ENCODE measurements around the gene PGBD4. TPM values are rescaled to one million over a fixed set of nuclear protein-coding genes. Genes with fewer than 3 reads are reported as not detected.

Gene PGBD4
- total and polyA plus RNA-seq, 12 donors = 0.30 to 3.0 (median 1.4) TPM

- H3K27ac ChIP-seq = no peak overlapping the region
- H3K27me3 ChIP-seq = peaks cover 5% of the 10 kb centered on the region
- peak in 2 of 7 donors; percentile 10 to 11 for DNase-seq
- no peaks in the 10 kb centered on the region for H3K4me1 ChIP-seq (replicated peaks in 1 of 2)
- no peaks in the 10 kb centered on the region for H3K9me3 ChIP-seq (replicated peaks in 1 of 3)
- no peaks in the 10 kb centered on the region for H3K36me3 ChIP-seq (replicated peaks in 1 of 2)
- WGBS, 4 donors = 49 to 62% (median 58%) methylated on average over 5 of the region's 5 CpGs
- no peak overlapping the region for H3K4me3 ChIP-seq
- TF ChIP-seq POLR2A (IDR thresholded peaks at IDR 0.05) (no peak), CTCF (IDR thresholded peaks at IDR 0.05) (peak; percentile 44 to 59 (median 54))
- intact Hi-C loops (cut with DNase I) = loop anchor here (5.0 to 10.0 kb wide), 2 partner anchors 102 to 105 kb away; partner anchors contain the start of gene KATNBL1 (in 2 of the 2)
Observed at GRCh38 chr15:34109797-34110663, 8.1 kb downstream of the PGBD4 start.

- no peaks in the 10 kb centered on the region for H3K9me3 ChIP-seq (replicated peaks in 1 of 3)
- H3K4me3 ChIP-seq = no peak overlapping the region
- TF ChIP-seq POLR2A (IDR thresholded peaks at IDR 0.05) (no peak), CTCF (IDR thresholded peaks at IDR 0.05) (no peak)
- WGBS, 4 donors = 65 to 68% (median 67%) methylated on average over 6 of the region's 6 CpGs
- H3K27me3 ChIP-seq = peaks cover 5% of the 10 kb centered on the region
- DNase-seq = no peak
- no peak overlapping the region for H3K27ac ChIP-seq
- H3K4me1 ChIP-seq (replicated peaks in 1 of 2) = no peaks in the 10 kb centered on the region
- intact Hi-C loops (cut with DNase I) = loop anchor here in 1 of 2 donors (5.0 kb wide), 1 partner anchor 101 kb away; the partner anchor contains the start of gene KATNBL1
- H3K36me3 ChIP-seq (replicated peaks in 1 of 2) = no peaks in the 10 kb centered on the region
Observed at GRCh38 chr15:34111488-34111887, 9.6 kb downstream of the PGBD4 start.

- H3K4me3 ChIP-seq = no peak overlapping the region
- WGBS, 4 donors = 45 to 50% (median 49%) methylated on average over 2 of the region's 2 CpGs
- H3K9me3 ChIP-seq (replicated peaks in 1 of 3) = no peaks in the 10 kb centered on the region
- H3K4me1 ChIP-seq (replicated peaks in 1 of 2) = no peaks in the 10 kb centered on the region
- intact Hi-C loops (cut with DNase I) = loop anchor here in 1 of 2 donors (5.0 kb wide), 1 partner anchor 98 kb away; the partner anchor contains the start of gene KATNBL1
- TF ChIP-seq CTCF (IDR thresholded peaks at IDR 0.05) = no peak
- TF ChIP-seq POLR2A (IDR thresholded peaks at IDR 0.05) = no peak
- peaks cover 5% of the 10 kb centered on the region for H3K27me3 ChIP-seq
- no peak for DNase-seq
- H3K36me3 ChIP-seq (replicated peaks in 1 of 2) = no peaks in the 10 kb centered on the region
- H3K27ac ChIP-seq = no peak overlapping the region
Observed at GRCh38 chr15:34114215-34114614, 12.3 kb downstream of the PGBD4 start.

GRCh38 chr15:34114739-34115138, 12.9 kb downstream of the PGBD4 start:
- no peak for DNase-seq
- H3K27ac ChIP-seq = no peak overlapping the region
- H3K9me3 ChIP-seq (replicated peaks in 1 of 3) = no peaks in the 10 kb centered on the region
- H3K36me3 ChIP-seq (replicated peaks in 1 of 2) = no peaks in the 10 kb centered on the region
- 71 to 82% (median 80%) methylated on average over 2 to 3 of the region's 3 CpGs for WGBS, 4 donors
- intact Hi-C loops (cut with DNase I) = loop anchor here in 1 of 2 donors (5.0 kb wide), 1 partner anchor 98 kb away; the partner anchor contains the start of gene KATNBL1
- TF ChIP-seq CTCF (IDR thresholded peaks at IDR 0.05) (no peak), POLR2A (IDR thresholded peaks at IDR 0.05) (no peak)
- H3K4me1 ChIP-seq (replicated peaks in 1 of 2) = no peaks in the 10 kb centered on the region
- no peak overlapping the region for H3K4me3 ChIP-seq
- H3K27me3 ChIP-seq = peaks cover 5% of the 10 kb centered on the region
